GM18498 (cell line): ENCODE results near the gene NFIC.

Experiments
- ATAC-seq: cut with Tn5 transposase; IDR thresholded peaks from one replicate; pipeline ENCODE4 v1.9.1; 2021; ENCODE audit warnings: mild to moderate bottlenecking, moderate library complexity; ENCODE audit not compliant: unreplicated experiment

NFIC gene

GRCh38 chr19:3464587-3465235 is 98.3 kb downstream of the NFIC start:
- ATAC-seq, result no peak

GRCh38 chr19:3465552-3465951 is 99.2 kb downstream of the NFIC start:
- no peak for ATAC-seq

- no peak for ATAC-seq
Observed at GRCh38 chr19:3466635-3467034, 100.3 kb downstream of the NFIC start.

GRCh38 chr19:3467437-3468198 is 101.2 kb downstream of the NFIC start:
- no peak for ATAC-seq

- no peak for ATAC-seq
Observed at GRCh38 chr19:3468211-3468610, 101.8 kb downstream of the NFIC start.

GRCh38 chr19:3469638-3470499 is 103.5 kb downstream of the NFIC start:
- no peak for ATAC-seq

- ATAC-seq, result no peak
Observed at GRCh38 chr19:3470500-3471128, 104.2 kb downstream of the NFIC start.

GRCh38 chr19:3471954-3472655 is 105.7 kb downstream of the NFIC start:
- ATAC-seq, result no peak

- ATAC-seq, result no peak
Observed at GRCh38 chr19:3474010-3474409, 107.6 kb downstream of the NFIC start.

- no peak for ATAC-seq
Observed at GRCh38 chr19:3474614-3475013, 108.2 kb downstream of the NFIC start.

- no peak for ATAC-seq
Observed at GRCh38 chr19:3475449-3475848, 109.1 kb downstream of the NFIC start.

GRCh38 chr19:3476830-3477229 is 110.4 kb downstream of the NFIC start:
- no peak for ATAC-seq

- ATAC-seq, result no peak
Observed at GRCh38 chr19:3477506-3477905, 111.1 kb downstream of the NFIC start.

- ATAC-seq, result no peak
Observed at GRCh38 chr19:3477951-3478350, 111.6 kb downstream of the NFIC start.

- ATAC-seq, result no peak
Observed at GRCh38 chr19:3478409-3479176, 112.2 kb downstream of the NFIC start.

- ATAC-seq, result no peak
Observed at GRCh38 chr19:3479177-3479833, 112.9 kb downstream of the NFIC start.

GRCh38 chr19:3479834-3480215 is 113.4 kb downstream of the NFIC start:
- no peak for ATAC-seq

- no peak for ATAC-seq
Observed at GRCh38 chr19:3480383-3481091, 114.2 kb downstream of the NFIC start, which contains the start of gene SMIM24. Gene SMIM24 (minus strand): TSS chr19:3480525. CDS start chr19:3480463, 62 bp downstream.
